PC-9 (cell line): ENCODE measurements around the gene ADGRD2.

Experiments used
- CTCF ChIP-seq: fragments of 200-600 bp; sonication (generic); conservative IDR thresholded peaks from 2 replicates; pipeline ENCODE4 v1.6.1; 2017; ENCODE audit warnings: mixed run types, antibody characterized with exemption, mild to moderate bottlenecking, moderate library complexity
- EZH2 ChIP-seq: fragments of 200-600 bp; sonication (generic); IDR thresholded peaks from 2 replicates; pipeline ENCODE4 v1.8.0; 2017; ENCODE audit warnings: antibody characterized with exemption, low read depth

- TF ChIP-seq CTCF (no peak), EZH2 (no peak)
These were observed 50.8 kb downstream of the ADGRD2 start for GRCh38 chr9:124500796-124501611.
